Smooth muscle cell (in vitro differentiated cells): ENCODE results near the gene PLEKHG5. TPM values are rescaled to one million over a fixed set of nuclear protein-coding genes. Genes with fewer than 3 reads are reported as not detected.
"Not testable (repeated sequence)": the region's sequence is repeated elsewhere in the genome, so short reads cannot be mapped to it uniquely, and the experiment has no call there.

Experiments used
- DNase-seq: peaks from one replicate; lab custom pipeline; 2025; ENCODE audit not compliant: unreplicated experiment; lab: John Stamatoyannopoulos, UW
- H2AFZ ChIP-seq: fragments of 200-600 bp; sonication (generic); 2 replicates; pipeline ENCODE4 v1.6.0; 2016; ENCODE audit warnings: antibody characterized with exemption, low read depth, mild to moderate bottlenecking
- H3F3A ChIP-seq: fragments of 200-600 bp; sonication (generic); 2 replicates; pipeline ENCODE4 v1.6.0; 2017; ENCODE audit warnings: antibody characterized with exemption, low read depth
- H3K27ac ChIP-seq: fragments of 200-600 bp; sonication (generic); 2 replicates; pipeline ENCODE4 v1.5.1; 2016; ENCODE audit warnings: low read depth, mild to moderate bottlenecking
- H3K27me3 ChIP-seq: fragments of 200-600 bp; sonication (generic); 2 replicates; pipeline ENCODE4 v1.6.1; 2016; ENCODE audit warnings: low read depth, mild to moderate bottlenecking
- H3K36me3 ChIP-seq: fragments of 200-600 bp; sonication (generic); 2 replicates; pipeline ENCODE4 v1.5.1; 2016; ENCODE audit warnings: low read depth
- H3K4me1 ChIP-seq: fragments of 200-600 bp; sonication (generic); 2 replicates; pipeline ENCODE4 v1.5.1; 2016; ENCODE audit warnings: low read depth
- H3K4me2 ChIP-seq: fragments of 200-600 bp; sonication (generic); 2 replicates; pipeline ENCODE4 v1.6.0; 2016; ENCODE audit warnings: mild to moderate bottlenecking
- H3K4me3 ChIP-seq: fragments of 200-600 bp; sonication (generic); 2 replicates; pipeline ENCODE4 v1.5.1; 2016; ENCODE audit warnings: mild to moderate bottlenecking
- H3K79me2 ChIP-seq: fragments of 200-600 bp; sonication (generic); 2 replicates; pipeline ENCODE4 v1.6.0; 2016; ENCODE audit warnings: low read depth, mild to moderate bottlenecking
- H3K9ac ChIP-seq: fragments of 200-600 bp; sonication (generic); 2 replicates; pipeline ENCODE4 v1.6.0; 2016; ENCODE audit warnings: low read depth
- H3K9me3 ChIP-seq: fragments of 200-600 bp; sonication (generic); replicated peaks from 2 replicates; pipeline ENCODE4 v1.5.1; 2016; ENCODE audit warnings: low read depth
- H4K20me1 ChIP-seq: fragments of 200-600 bp; sonication (generic); 2 replicates; pipeline ENCODE4 v1.6.0; 2016; ENCODE audit warnings: low read depth
- WGBS: methylation state at CpG from one replicate; pipeline ENCODE4 v1.1.7; 2016; ENCODE audit warnings: low lambda C conversion rate; 5-methylcytosine and 5-hydroxymethylcytosine counted together
- polyA plus RNA-seq: library from polyadenylated mRNA; unstranded; fragments of >200 nt; fragmentation: Nextera tagmentation; extraction: Ambion mirVana; gene quantifications from 2 replicates; pipeline ENCODE4 v1.2.1, GENCODE V29; 2016
- total RNA-seq: library from RNA; depleted of rRNA; stranded (reverse); fragments of >200 nt; gene quantifications from 2 replicates; pipeline ENCODE4 v1.2.3, GENCODE V29; 2014
- TF ChIP-seq, protein P1 (sequence below): fragments of 200-600 bp; sonication (generic); IDR thresholded peaks from 2 replicates; pipeline ENCODE4 v1.5.1; 2017; ENCODE audit warnings: borderline replicate concordance, mild to moderate bottlenecking, antibody characterized with exemption; ENCODE audit not compliant: insufficient read depth, poor library complexity, severe bottlenecking

Gene PLEKHG5
- total and polyA plus RNA-seq, 2 experiments from 2014 or later = 10.6 to 14.5 TPM

DNA sequence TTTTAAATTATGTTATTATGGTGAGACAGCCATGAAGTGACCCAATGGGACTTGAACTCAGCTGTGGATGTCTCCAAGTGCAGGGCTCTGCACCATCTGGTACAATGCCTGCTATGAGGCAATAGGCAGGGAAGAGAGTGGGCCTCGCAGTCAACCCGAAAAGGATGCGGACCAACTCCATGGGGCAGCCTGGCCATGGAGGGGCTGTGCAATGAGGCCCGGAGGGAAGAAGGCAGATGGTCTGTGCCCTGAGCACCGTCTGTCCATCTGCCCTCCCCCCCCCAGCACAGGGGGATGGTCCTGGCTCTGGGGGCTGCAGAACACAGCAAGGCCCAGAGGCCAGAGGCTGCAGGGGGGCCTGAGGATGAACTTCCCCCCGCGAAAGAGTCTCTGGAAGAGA is 49.9 kb downstream of the PLEKHG5 start:
- 86% methylated on average over 7 of the region's 7 CpGs for WGBS

DNA sequence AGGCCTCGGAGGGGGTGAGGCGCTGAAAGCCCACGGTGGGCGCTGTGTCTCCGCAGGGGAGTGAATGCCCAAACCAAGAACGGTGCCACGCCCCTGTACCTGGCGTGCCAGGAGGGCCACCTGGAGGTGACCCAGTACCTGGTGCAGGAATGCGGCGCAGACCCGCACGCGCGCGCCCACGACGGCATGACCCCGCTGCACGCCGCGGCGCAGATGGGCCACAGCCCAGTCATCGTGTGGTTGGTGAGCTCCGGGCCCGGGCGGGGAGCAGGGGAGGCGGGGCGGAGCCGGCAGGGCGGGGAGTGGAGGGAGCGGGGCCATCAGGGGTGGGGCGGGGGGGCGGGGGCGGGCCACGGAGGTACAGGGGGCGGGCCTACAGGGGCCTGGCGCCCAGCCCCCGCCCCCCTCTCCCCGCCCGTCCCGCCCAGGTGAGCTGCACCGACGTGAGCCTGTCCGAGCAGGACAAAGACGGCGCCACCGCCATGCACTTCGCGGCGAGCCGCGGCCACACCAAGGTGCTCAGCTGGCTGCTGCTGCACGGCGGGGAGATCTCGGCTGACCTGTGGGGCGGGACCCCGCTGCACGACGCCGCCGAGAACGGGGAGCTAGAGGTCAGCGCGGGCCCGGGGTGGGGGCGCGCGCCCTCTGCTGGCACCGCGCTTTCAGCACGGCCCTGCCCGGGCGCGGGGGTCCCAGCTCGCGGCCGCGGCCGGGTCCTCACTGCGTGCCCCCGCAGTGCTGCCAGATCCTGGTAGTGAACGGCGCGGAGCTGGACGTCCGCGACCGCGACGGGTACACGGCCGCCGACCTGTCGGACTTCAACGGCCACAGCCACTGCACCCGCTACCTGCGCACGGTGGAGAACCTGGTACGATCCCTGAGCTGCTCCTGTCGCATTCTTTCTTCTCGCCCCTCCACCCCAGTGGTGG is 51.0 kb downstream of the PLEKHG5 start:
- no peak overlapping the region for H3K9ac ChIP-seq
- H3K4me3 ChIP-seq = peak overlapping the region; percentile 31
- H3K27me3 ChIP-seq = peaks cover 25% of the 10 kb centered on the region
- H3K4me2 ChIP-seq = peak overlapping the region; percentile 69
- H3K36me3 ChIP-seq = no peaks in the 10 kb centered on the region
- DNase-seq = no peak
- no peaks in the 10 kb centered on the region for H3K9me3 ChIP-seq
- H4K20me1 ChIP-seq = no peaks in the 10 kb centered on the region
- H3F3A ChIP-seq = no peaks in the 10 kb centered on the region
- TF ChIP-seq, protein P1, sequence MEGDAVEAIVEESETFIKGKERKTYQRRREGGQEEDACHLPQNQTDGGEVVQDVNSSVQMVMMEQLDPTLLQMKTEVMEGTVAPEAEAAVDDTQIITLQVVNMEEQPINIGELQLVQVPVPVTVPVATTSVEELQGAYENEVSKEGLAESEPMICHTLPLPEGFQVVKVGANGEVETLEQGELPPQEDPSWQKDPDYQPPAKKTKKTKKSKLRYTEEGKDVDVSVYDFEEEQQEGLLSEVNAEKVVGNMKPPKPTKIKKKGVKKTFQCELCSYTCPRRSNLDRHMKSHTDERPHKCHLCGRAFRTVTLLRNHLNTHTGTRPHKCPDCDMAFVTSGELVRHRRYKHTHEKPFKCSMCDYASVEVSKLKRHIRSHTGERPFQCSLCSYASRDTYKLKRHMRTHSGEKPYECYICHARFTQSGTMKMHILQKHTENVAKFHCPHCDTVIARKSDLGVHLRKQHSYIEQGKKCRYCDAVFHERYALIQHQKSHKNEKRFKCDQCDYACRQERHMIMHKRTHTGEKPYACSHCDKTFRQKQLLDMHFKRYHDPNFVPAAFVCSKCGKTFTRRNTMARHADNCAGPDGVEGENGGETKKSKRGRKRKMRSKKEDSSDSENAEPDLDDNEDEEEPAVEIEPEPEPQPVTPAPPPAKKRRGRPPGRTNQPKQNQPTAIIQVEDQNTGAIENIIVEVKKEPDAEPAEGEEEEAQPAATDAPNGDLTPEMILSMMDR = peak; percentile 35
- H2AFZ ChIP-seq = no peak overlapping the region
- WGBS = 14% methylated on average over 52 of the region's 101 CpGs
- H3K4me1 ChIP-seq = no peaks in the 10 kb centered on the region
- H3K27ac ChIP-seq = no peak overlapping the region
- H3K79me2 ChIP-seq = no peaks in the 10 kb centered on the region

More for the DNA sequence above, 49.9 kb downstream of the PLEKHG5 start:
- no peaks in the 10 kb centered on the region for H3F3A ChIP-seq
- no peak for DNase-seq
- no peaks in the 10 kb centered on the region for H3K4me1 ChIP-seq
- no peak overlapping the region for H3K27ac ChIP-seq
- H3K27me3 ChIP-seq = peaks cover 28% of the 10 kb centered on the region
- H3K4me3 ChIP-seq = no peak overlapping the region
- H2AFZ ChIP-seq = no peak overlapping the region
- no peaks in the 10 kb centered on the region for H3K79me2 ChIP-seq
- no peak overlapping the region for H3K9ac ChIP-seq
- no peaks in the 10 kb centered on the region for H3K36me3 ChIP-seq
- H3K9me3 ChIP-seq = no peaks in the 10 kb centered on the region
- H4K20me1 ChIP-seq = no peaks in the 10 kb centered on the region
- TF ChIP-seq, protein P1 = no peak
- H3K4me2 ChIP-seq = no peak overlapping the region

DNA sequence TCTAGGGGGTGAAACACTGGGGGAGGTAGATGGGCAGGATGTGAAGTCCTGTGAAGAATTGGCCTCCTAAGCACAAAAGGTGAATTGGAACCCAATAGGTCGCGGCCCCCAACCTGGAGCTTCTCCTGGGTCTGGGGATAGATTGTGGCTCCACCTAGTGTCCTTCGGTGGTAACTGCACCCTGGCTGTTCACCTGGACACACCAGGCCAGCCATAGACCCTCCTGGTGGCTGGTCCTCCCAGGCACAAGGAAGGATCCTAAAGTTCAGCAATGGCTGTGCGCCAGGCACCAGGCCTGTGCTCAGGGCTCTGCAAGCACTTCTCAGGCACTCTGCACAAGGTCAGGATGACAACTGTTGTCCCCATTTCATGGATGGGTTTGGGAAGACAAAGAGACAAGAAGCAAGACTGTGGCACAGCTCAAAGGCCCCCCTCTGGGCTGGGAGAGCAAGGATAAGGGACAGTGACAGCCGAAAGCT is 53.4 kb downstream of the PLEKHG5 start:
- Histone ChIP-seq H3K36me3 (no peaks in the 10 kb centered on the region), H3K27ac (no peak overlapping the region), H3K4me2 (no peak overlapping the region), H3K27me3 (peaks cover 25% of the 10 kb centered on the region), H4K20me1 (no peaks in the 10 kb centered on the region), H3K4me3 (no peak overlapping the region), H2AFZ (no peak overlapping the region), H3K9me3 (no peaks in the 10 kb centered on the region), H3K9ac (no peak overlapping the region), H3K79me2 (no peaks in the 10 kb centered on the region), H3K4me1 (no peaks in the 10 kb centered on the region), H3F3A (no peaks in the 10 kb centered on the region)
- TF ChIP-seq, protein P1 = peak; percentile 89
- DNase-seq = peak; percentile 13
- 19% methylated on average over 5 of the region's 5 CpGs for WGBS

DNA sequence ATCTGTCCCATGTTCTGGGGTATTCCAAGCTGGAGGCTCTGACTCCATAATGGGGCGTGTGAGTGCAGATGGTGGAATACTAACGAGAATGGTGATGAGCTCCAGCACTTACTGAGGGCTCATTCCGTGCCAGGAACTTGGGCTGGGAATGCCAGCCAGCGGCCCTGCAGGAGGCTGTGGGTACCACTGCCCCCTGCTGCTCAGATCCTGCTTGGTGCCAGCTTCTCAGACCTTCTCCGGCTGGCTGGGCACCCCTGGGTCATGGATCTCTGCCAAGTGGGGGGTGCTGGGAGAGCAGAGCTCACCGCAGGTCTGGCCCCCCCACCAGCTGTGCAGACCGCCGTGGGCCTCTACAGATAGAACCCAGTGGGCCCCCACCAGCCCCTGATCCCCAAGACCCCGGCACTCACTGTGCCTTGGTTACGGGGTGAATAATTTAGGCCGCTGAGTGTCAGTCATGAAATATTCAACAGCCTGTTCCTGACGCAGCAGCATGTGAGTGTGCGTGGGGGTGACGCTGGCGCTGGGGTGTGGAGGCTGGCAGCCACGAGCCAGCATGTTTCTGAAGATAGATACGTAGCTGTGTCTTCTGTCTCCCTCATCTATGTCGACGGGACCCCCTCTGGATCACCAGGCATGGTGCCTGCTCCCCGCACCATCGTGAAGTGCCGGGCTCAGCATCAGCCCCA is 54.3 kb downstream of the PLEKHG5 start:
- H3K9ac ChIP-seq, H3F3A ChIP-seq, DNase-seq, H2AFZ ChIP-seq, H3K36me3 ChIP-seq, H3K79me2 ChIP-seq, H3K9me3 ChIP-seq, H3K4me2 ChIP-seq, H3K27ac ChIP-seq, H3K4me1 ChIP-seq, H3K4me3 ChIP-seq, H4K20me1 ChIP-seq: not testable (repeated sequence)
- WGBS = 84% methylated on average over 22 of the region's 22 CpGs
- H3K27me3 ChIP-seq = peaks cover 24% of the 10 kb centered on the region

DNA sequence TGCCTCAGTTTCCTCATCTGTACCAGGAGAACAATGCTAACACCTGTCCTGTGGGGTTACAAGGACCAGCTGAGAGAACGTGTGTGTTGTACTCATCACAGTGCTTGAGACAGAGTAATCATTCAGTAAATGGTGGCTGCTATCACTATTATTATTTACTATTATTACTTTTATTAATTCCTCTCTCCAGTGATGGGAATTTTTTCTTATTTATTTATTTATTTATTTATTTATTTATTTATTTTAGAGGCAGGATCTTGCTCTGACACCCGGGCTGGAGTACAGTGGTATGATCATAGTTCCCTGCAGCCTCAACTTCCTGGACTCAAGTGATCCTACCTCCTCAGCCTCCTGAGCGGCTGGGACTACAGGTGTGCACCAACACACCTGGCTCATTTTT is 55.2 kb downstream of the PLEKHG5 start:
- not testable (repeated sequence) for H3K4me3 ChIP-seq, H3F3A ChIP-seq, H3K79me2 ChIP-seq, H2AFZ ChIP-seq, H3K9me3 ChIP-seq, H3K27ac ChIP-seq, H3K36me3 ChIP-seq, H3K9ac ChIP-seq, H3K4me2 ChIP-seq, H3K4me1 ChIP-seq, H4K20me1 ChIP-seq, DNase-seq
- peaks cover 16% of the 10 kb centered on the region for H3K27me3 ChIP-seq
- 90% methylated on average over 3 of the region's 3 CpGs for WGBS
